ENCODE measurements around the gene ASPG.
A peak's percentile ranks its signal among the peaks of the same experiment; 100 is the strongest.

The ASPG gene

GRCh38 chr14:104107101-104107581 lies 21.6 kb downstream of the ASPG start:
- peak; percentile 56 for DNase-seq

- peak; percentile 58 for DNase-seq
Observed at GRCh38 chr14:104107611-104108569, 22.4 kb downstream of the ASPG start.

- DNase-seq, result peak; percentile 60
Observed at GRCh38 chr14:104108570-104109541, 23.4 kb downstream of the ASPG start.

GRCh38 chr14:104109731-104110361 lies 24.3 kb downstream of the ASPG start:
- DNase-seq, result peak; percentile 44

- DNase-seq, result peak; percentile 57
Observed at GRCh38 chr14:104110491-104111209, 25.1 kb downstream of the ASPG start.

- DNase-seq, result peak; percentile 55
Observed at GRCh38 chr14:104111301-104112112, 26.0 kb downstream of the ASPG start.

- peak; percentile 52 for DNase-seq
Observed at GRCh38 chr14:104112113-104112505, 26.6 kb downstream of the ASPG start.

- peak; percentile 57 for DNase-seq
Observed at GRCh38 chr14:104112609-104113571, 27.4 kb downstream of the ASPG start.

GRCh38 chr14:104113631-104114420 lies 28.3 kb downstream of the ASPG start:
- peak; percentile 54 for DNase-seq

GRCh38 chr14:104114421-104115130 lies 29.1 kb downstream of the ASPG start:
- peak; percentile 55 for DNase-seq

- DNase-seq, result peak; percentile 30
Observed at GRCh38 chr14:104115131-104115600, 29.7 kb downstream of the ASPG start.

- DNase-seq, result peak; percentile 49
Observed at GRCh38 chr14:104115691-104116287, 30.3 kb downstream of the ASPG start.

GRCh38 chr14:104116288-104116755 lies 30.8 kb downstream of the ASPG start:
- DNase-seq, result peak; percentile 60

- DNase-seq, result peak; percentile 69
Observed at GRCh38 chr14:104116756-104117340, 31.3 kb downstream of the ASPG start.

GRCh38 chr14:104117341-104118005 lies 32.0 kb downstream of the ASPG start:
- peak; percentile 44 for DNase-seq
